Endometrial microvascular endothelial cells (primary cell): ENCODE results near the gene USP32. TPM values are rescaled to one million over a fixed set of nuclear protein-coding genes. Genes with fewer than 3 reads are reported as not detected.

Experiments used
- in situ Hi-C: cut with HindIII; loops from 2 replicates; pipeline ENCODE4 v1.10.0; 2017; ENCODE audit warnings: low sequenced_read_pairs, low pct_unique_long_range_greater_than_20kb; ENCODE audit errors: inconsistent ontology term
- total RNA-seq: library from RNA; depleted of rRNA; stranded (reverse); fragments of >200 nt; gene quantifications from one replicate; pipeline ENCODE4 v1.2.3, GENCODE V29; 2015; ENCODE audit errors: inconsistent ontology term

USP32 gene
- total RNA-seq, 1 donor from 2014 or later, result 27.8 TPM

- in situ Hi-C loops, result no loop called here
Measured at GRCh38 chr17:60153606-60154390, 238.1 kb downstream of the USP32 start.

GRCh38 chr17:60151355-60151754 is 240.6 kb downstream of the USP32 start:
- in situ Hi-C loops, result no loop called here

- in situ Hi-C loops, result no loop called here
Measured at GRCh38 chr17:60149691-60150582, 242.0 kb downstream of the USP32 start, which contains the start of gene CA4. TSS of gene CA4 (plus strand) at chr17:60149973. CDS start at chr17:60150035, 62 bp downstream.

- in situ Hi-C loops, result no loop called here
Measured at GRCh38 chr17:60148373-60148772, 243.6 kb downstream of the USP32 start.

GRCh38 chr17:60147553-60148223 is 244.2 kb downstream of the USP32 start:
- in situ Hi-C loops, result no loop called here

- in situ Hi-C loops, result no loop called here
Measured at GRCh38 chr17:60146206-60146605, 245.7 kb downstream of the USP32 start.

GRCh38 chr17:60145006-60145935 is 246.7 kb downstream of the USP32 start:
- in situ Hi-C loops, result no loop called here

GRCh38 chr17:60142872-60143499 is 248.9 kb downstream of the USP32 start:
- in situ Hi-C loops, result no loop called here

GRCh38 chr17:60141111-60142018 is 250.6 kb downstream of the USP32 start:
- in situ Hi-C loops, result no loop called here

- in situ Hi-C loops, result no loop called here
Measured at GRCh38 chr17:60139438-60140285, 252.3 kb downstream of the USP32 start.

- in situ Hi-C loops, result no loop called here
Measured at GRCh38 chr17:60138769-60139437, 253.0 kb downstream of the USP32 start.

- in situ Hi-C loops, result no loop called here
Measured at GRCh38 chr17:60137731-60138130, 254.2 kb downstream of the USP32 start.

- in situ Hi-C loops, result no loop called here
Measured at GRCh38 chr17:60135951-60136666, 255.8 kb downstream of the USP32 start.

GRCh38 chr17:60135151-60135950 is 256.6 kb downstream of the USP32 start:
- in situ Hi-C loops, result no loop called here
